WERI-Rb-1 (cell line): ENCODE results near the gene ZC3H13.

Experiments
- DNase-seq: peaks from one replicate; pipeline ENCODE4 v3.0.0-alpha.2; 2020
- H3K27ac ChIP-seq: fragments of 250-450 bp; sonication (Bioruptor Pico); 2 replicates; pipeline ENCODE4 v1.5.1; 2020; ENCODE audit warnings: mild to moderate bottlenecking, moderate library complexity
- H3K27me3 ChIP-seq: fragments of 250-450 bp; sonication (Bioruptor Pico); 2 replicates; pipeline ENCODE4 v1.5.1; 2021; ENCODE audit warnings: mild to moderate bottlenecking, low read depth, moderate library complexity; ENCODE audit not compliant: insufficient read depth, severe bottlenecking
- H3K36me3 ChIP-seq: fragments of 250-450 bp; sonication (Bioruptor Pico); 2 replicates; pipeline ENCODE4 v1.5.1; 2020; ENCODE audit warnings: mild to moderate bottlenecking, moderate library complexity
- H3K4me3 ChIP-seq: 2 replicates; pipeline ENCODE4 v1.5.1; 2011; ENCODE audit warnings: low read depth, mild to moderate bottlenecking, control low read depth, low read length
- H3K9me3 ChIP-seq: fragments of 250-450 bp; sonication (Bioruptor Pico); 2 replicates; pipeline ENCODE4 v1.5.1; 2021; ENCODE audit warnings: mild to moderate bottlenecking, moderate library complexity; ENCODE audit not compliant: severe bottlenecking
- CTCF ChIP-seq: IDR thresholded peaks from 2 replicates; pipeline ENCODE4 v1.5.1; 2011; ENCODE audit warnings: low read depth, mild to moderate bottlenecking, control low read depth, inconsistent platforms, low read length

The ZC3H13 gene

GRCh38 chr13:46050771-46051170 lies 1.8 kb downstream of the ZC3H13 start:
- no peak for TF ChIP-seq CTCF
- DNase-seq: no peak
- Histone ChIP-seq H3K27ac (no peak overlapping the region), H3K4me3 (no peak overlapping the region), H3K9me3 (no peaks in the 10 kb centered on the region), H3K36me3 (peaks cover 3% of the 10 kb centered on the region; the same call in 1 of the 2 replicates), H3K27me3 (no peaks in the 10 kb centered on the region)

- TF ChIP-seq CTCF: no peak
- no peak for DNase-seq
- Histone ChIP-seq H3K9me3 (no peaks in the 10 kb centered on the region), H3K36me3 (peaks cover 20% of the 10 kb centered on the region), H3K4me3 (no peak overlapping the region), H3K27me3 (no peaks in the 10 kb centered on the region), H3K27ac (no peak overlapping the region)
Measured at GRCh38 chr13:46045424-46045823, 7.1 kb downstream of the ZC3H13 start.

- H3K9me3 ChIP-seq: no peaks in the 10 kb centered on the region
- DNase-seq: no peak
- no peak overlapping the region for H3K27ac ChIP-seq
- no peak overlapping the region for H3K4me3 ChIP-seq
- H3K27me3 ChIP-seq: no peaks in the 10 kb centered on the region
- H3K36me3 ChIP-seq: peaks cover 30% of the 10 kb centered on the region
- TF ChIP-seq CTCF: no peak
Measured at GRCh38 chr13:46043647-46044046, 8.9 kb downstream of the ZC3H13 start.

GRCh38 chr13:46041419-46041839 lies 11.1 kb downstream of the ZC3H13 start:
- no peak for DNase-seq
- Histone ChIP-seq H3K9me3 (no peaks in the 10 kb centered on the region), H3K4me3 (no peak overlapping the region), H3K27me3 (no peaks in the 10 kb centered on the region), H3K36me3 (peaks cover 38% of the 10 kb centered on the region), H3K27ac (no peak overlapping the region)
- TF ChIP-seq CTCF: no peak

- Histone ChIP-seq H3K4me3 (no peak overlapping the region), H3K36me3 (peaks cover 38% of the 10 kb centered on the region), H3K9me3 (no peaks in the 10 kb centered on the region), H3K27me3 (no peaks in the 10 kb centered on the region), H3K27ac (no peak overlapping the region)
- DNase-seq: no peak
- TF ChIP-seq CTCF: no peak
Measured at GRCh38 chr13:46040763-46041162, 11.8 kb downstream of the ZC3H13 start.

GRCh38 chr13:46039411-46040182 lies 12.9 kb downstream of the ZC3H13 start:
- H3K9me3 ChIP-seq: no peaks in the 10 kb centered on the region
- DNase-seq: no peak

More at GRCh38 chr13:46039411-46040182, 12.9 kb downstream of the ZC3H13 start:
- H3K36me3 ChIP-seq: peaks cover 38% of the 10 kb centered on the region
- no peak for TF ChIP-seq CTCF
- H3K27me3 ChIP-seq: no peaks in the 10 kb centered on the region
- H3K4me3 ChIP-seq: no peak overlapping the region
- no peak overlapping the region for H3K27ac ChIP-seq
